GM13977 (cell line): ENCODE measurements around the gene FRMD4B.

Experiments
- DNase-seq: peaks from one replicate; pipeline ENCODE4 v3.0.0; 2012; ENCODE audit warnings: low spot score
- in situ Hi-C: fragments of 300-500 bp; cut with MboI; formaldehyde crosslinking; loops from one replicate; pipeline ENCODE4 v1.12.0; 2022; ENCODE audit warnings: low sequenced_read_pairs, low pct_unique_long_range_greater_than_20kb, mixed read lengths, inconsistent platforms; ENCODE audit not compliant: unreplicated experiment
- TF ChIP-seq, protein P1 (sequence below): IDR thresholded peaks from 2 replicates; pipeline ENCODE4 v1.5.1; 2012; ENCODE audit warnings: mild to moderate bottlenecking, control low read depth; ENCODE audit not compliant: insufficient read depth; ENCODE audit errors: extremely low read depth, missing control alignments

Gene FRMD4B

DNA sequence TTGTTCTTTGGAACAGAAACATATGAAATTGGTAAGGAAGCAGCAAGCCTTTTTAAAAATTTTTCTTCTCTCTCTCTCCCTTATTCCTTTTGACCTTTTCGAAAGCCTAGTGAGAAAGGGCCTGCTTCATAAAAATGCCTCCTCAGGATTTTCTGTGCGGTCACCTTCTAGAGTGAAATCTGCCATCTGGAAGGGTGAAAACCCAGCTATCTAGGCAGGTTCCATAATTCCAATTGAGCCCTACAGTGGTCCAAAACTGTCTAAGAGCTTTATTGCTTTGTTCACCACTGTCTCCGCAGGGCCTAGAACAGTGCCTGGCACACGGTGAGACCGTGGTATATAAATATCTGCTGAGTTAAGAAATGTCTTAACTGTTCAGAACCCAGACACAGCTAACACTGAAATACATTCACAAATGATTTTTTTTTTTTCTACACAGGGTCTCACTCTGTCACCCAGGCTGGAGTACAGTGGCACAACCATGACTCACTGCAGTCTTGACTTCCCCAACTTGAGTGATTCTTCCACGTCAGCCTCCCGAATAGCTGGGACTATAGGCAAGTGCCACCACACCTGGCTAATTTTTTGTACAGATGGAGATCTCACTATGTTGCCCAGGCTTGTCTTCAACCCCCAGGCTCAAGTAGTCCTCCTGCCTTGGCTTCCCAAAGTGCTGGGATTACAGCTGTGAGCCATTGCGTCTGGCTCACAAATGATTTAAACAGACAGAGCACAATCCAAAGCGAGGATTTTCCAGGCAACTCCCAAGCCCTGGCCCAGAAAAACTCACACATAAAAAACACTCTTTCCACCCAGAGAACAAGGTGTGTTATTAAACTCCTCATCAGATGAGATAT is 64.4 kb downstream of the FRMD4B start:
- in situ Hi-C loops, result loop anchor here (10.0 kb wide), 1 partner anchor 103 kb away; no protein-coding TSS in a partner anchor
- TF ChIP-seq, protein P1, sequence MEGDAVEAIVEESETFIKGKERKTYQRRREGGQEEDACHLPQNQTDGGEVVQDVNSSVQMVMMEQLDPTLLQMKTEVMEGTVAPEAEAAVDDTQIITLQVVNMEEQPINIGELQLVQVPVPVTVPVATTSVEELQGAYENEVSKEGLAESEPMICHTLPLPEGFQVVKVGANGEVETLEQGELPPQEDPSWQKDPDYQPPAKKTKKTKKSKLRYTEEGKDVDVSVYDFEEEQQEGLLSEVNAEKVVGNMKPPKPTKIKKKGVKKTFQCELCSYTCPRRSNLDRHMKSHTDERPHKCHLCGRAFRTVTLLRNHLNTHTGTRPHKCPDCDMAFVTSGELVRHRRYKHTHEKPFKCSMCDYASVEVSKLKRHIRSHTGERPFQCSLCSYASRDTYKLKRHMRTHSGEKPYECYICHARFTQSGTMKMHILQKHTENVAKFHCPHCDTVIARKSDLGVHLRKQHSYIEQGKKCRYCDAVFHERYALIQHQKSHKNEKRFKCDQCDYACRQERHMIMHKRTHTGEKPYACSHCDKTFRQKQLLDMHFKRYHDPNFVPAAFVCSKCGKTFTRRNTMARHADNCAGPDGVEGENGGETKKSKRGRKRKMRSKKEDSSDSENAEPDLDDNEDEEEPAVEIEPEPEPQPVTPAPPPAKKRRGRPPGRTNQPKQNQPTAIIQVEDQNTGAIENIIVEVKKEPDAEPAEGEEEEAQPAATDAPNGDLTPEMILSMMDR, result no peak
- DNase-seq, result no peak

DNA sequence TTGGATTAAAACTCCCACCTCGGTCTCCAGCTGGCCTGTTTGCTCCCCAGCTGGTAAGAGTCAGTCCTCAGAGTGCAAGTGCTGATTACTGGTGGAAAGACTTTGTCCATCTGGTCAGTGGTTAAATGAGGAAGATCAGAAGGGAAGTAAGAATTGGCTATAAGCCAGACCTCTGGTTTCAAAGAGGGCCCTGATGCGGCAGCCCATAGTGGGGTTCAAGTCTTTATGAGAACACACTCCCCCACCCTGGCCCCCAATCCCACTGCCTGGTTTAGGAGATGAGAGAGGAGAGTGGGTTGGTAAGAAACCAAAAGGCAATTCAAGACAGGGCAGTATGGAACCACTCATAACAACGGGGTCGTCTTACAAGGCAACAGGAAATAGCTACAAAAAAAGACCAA is 65.0 kb downstream of the FRMD4B start:
- DNase-seq, result peak; percentile 31
- in situ Hi-C loops, result loop anchor here (10.0 kb wide), 1 partner anchor 104 kb away; no protein-coding TSS in a partner anchor
- TF ChIP-seq, protein P1, result no peak

GRCh38 chr3:69319652-69320051 is 66.2 kb downstream of the FRMD4B start:
- DNase-seq, result no peak
- TF ChIP-seq, protein P1, result no peak
- in situ Hi-C loops, result loop anchor here (10.0 kb wide), 1 partner anchor 105 kb away; no protein-coding TSS in a partner anchor

DNA sequence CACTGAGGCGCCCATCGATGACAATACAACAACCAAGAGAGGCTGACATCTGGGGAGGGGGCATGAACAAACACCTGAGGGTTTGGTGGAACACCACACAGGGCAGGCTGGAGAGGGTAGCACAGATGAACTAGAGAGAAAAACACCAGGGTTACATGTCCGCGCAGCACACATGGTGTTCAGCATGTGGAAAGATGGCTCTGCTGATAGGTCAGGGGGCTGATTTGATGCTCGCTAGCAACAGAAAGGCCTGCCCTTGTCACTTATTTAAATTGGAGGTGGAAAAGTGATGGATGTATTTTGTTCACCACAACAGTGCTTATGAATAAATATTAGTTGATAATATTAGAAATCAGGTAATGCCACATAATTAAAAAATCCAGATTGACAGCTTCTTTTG is 67.5 kb downstream of the FRMD4B start:
- TF ChIP-seq, protein P1, result no peak
- no peak for DNase-seq
- in situ Hi-C loops, result no loop called here

DNA sequence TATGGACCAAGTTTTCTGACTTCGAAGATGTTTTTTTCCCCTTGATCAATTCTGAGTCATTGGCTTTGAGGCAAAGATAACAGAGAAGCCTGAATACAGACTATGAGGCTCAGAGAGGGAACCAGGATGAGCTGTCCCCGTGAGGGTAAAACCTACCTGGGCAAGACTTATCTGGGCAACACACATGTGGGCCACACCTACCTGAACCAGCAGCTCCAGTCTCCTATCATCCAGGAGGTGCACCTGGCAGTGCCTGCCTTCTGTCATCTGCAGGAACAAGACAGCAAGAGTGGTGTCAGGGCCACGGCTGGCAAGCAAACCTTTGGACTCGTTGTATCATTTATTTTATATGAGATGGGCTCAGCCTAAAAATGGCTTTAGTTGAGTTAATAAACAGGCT is 72.6 kb downstream of the FRMD4B start:
- TF ChIP-seq, protein P1, result no peak
- DNase-seq, result no peak
- in situ Hi-C loops, result no loop called here

DNA sequence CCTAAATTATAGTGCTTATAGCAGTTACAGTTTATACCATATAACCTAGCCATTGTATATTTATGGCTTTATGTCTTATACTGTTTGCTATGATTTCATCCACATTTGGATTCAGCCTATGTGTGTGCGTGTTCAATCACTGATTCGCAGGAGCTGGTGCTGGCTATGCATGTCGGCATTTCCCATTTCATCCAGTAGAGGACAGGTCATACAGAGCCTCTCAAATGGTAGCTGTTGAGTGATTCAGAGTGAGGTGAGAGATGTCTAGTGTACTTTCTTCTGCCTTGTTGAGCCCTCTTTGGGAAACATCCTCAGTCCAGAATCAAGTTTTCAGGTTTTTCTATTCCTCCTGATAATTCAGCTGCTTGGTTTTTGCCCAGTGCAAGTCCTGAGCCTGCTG is 76.1 kb downstream of the FRMD4B start:
- DNase-seq, result no peak
- in situ Hi-C loops, result loop anchor here (10.0 kb wide), 1 partner anchor 145 kb away; no protein-coding TSS in a partner anchor
- TF ChIP-seq, protein P1, result peak; percentile 33
